WTC11 (cell line): Measurements from ENCODE around the gene TM2D1.

Experiments used
- CREB1 ChIP-seq: sonication (generic); formaldehyde crosslinking; IDR thresholded peaks from 2 replicates; pipeline ENCODE4 v1.8.0; 2023; ENCODE audit warnings: mild to moderate bottlenecking, missing genetic modification reagents
- ESRRA ChIP-seq: sonication (generic); formaldehyde crosslinking; IDR thresholded peaks from 2 replicates; pipeline ENCODE4 v1.8.1; 2022; ENCODE audit warnings: mild to moderate bottlenecking, missing genetic modification reagents, borderline replicate concordance
- GRHL2 ChIP-seq: fragments of 250-450 bp; sonication (Bioruptor Pico); IDR thresholded peaks from 2 replicates; pipeline ENCODE4 v1.8.0; 2022; ENCODE audit warnings: mild to moderate bottlenecking, moderate library complexity; ENCODE audit not compliant: insufficient replicate concordance, severe bottlenecking
- SP1 ChIP-seq: sonication (generic); formaldehyde crosslinking; conservative IDR thresholded peaks from 2 replicates; pipeline ENCODE4 v1.8.1; 2022; ENCODE audit warnings: missing genetic modification reagents
- TF ChIP-seq, protein P1 (sequence below): fragments of 200-600 bp; IDR thresholded peaks from 2 replicates; pipeline ENCODE4 v1.8.0; 2022; ENCODE audit warnings: antibody characterized with exemption
- TF ChIP-seq, protein P2 (sequence below): sonication (generic); formaldehyde crosslinking; IDR thresholded peaks from 2 replicates; pipeline ENCODE4 v1.8.1; 2022; ENCODE audit warnings: mild to moderate bottlenecking, moderate library complexity, missing genetic modification reagents
- TF ChIP-seq, protein P3 (sequence below): sonication (generic); formaldehyde crosslinking; IDR thresholded peaks from 2 replicates; pipeline ENCODE4 v1.8.0; 2022; ENCODE audit warnings: mild to moderate bottlenecking, missing genetic modification reagents
- TF ChIP-seq, protein P4 (sequence below): sonication (generic); formaldehyde crosslinking; IDR thresholded peaks from 2 replicates; pipeline ENCODE4 v1.8.0; 2022; ENCODE audit warnings: mild to moderate bottlenecking, missing genetic modification reagents

DNA sequence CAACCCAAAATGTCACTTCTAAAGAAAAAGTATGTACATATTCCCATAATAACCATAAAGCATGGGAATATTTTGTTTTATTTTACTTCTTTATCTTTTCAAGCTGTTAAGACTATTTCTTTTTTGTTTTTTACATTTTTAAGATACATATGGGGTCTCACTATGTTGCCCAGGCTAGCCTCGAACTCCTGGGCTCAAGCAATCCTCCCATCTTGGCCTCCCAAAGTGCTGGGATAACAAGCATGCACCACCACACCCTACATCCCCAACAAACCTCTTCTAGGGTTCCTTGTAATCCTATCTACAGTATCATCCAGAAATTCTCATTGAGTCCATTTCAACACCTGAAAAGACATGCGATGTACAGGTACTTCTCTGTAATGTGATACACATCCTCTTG is 87.5 kb downstream of the TM2D1 start:
- TF ChIP-seq SP1 (CRISPR knock-in tag), result no peak
- TF ChIP-seq, protein P1, sequence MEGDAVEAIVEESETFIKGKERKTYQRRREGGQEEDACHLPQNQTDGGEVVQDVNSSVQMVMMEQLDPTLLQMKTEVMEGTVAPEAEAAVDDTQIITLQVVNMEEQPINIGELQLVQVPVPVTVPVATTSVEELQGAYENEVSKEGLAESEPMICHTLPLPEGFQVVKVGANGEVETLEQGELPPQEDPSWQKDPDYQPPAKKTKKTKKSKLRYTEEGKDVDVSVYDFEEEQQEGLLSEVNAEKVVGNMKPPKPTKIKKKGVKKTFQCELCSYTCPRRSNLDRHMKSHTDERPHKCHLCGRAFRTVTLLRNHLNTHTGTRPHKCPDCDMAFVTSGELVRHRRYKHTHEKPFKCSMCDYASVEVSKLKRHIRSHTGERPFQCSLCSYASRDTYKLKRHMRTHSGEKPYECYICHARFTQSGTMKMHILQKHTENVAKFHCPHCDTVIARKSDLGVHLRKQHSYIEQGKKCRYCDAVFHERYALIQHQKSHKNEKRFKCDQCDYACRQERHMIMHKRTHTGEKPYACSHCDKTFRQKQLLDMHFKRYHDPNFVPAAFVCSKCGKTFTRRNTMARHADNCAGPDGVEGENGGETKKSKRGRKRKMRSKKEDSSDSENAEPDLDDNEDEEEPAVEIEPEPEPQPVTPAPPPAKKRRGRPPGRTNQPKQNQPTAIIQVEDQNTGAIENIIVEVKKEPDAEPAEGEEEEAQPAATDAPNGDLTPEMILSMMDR, result no peak
- TF ChIP-seq, protein P2, sequence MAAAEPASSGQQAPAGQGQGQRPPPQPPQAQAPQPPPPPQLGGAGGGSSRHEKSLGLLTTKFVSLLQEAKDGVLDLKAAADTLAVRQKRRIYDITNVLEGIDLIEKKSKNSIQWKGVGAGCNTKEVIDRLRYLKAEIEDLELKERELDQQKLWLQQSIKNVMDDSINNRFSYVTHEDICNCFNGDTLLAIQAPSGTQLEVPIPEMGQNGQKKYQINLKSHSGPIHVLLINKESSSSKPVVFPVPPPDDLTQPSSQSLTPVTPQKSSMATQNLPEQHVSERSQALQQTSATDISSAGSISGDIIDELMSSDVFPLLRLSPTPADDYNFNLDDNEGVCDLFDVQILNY (CRISPR knock-in tag), result no peak
- no peak for TF ChIP-seq ESRRA (CRISPR knock-in tag)
- TF ChIP-seq GRHL2, result no peak
- no peak for TF ChIP-seq CREB1 (CRISPR knock-in tag)
- TF ChIP-seq, protein P3, sequence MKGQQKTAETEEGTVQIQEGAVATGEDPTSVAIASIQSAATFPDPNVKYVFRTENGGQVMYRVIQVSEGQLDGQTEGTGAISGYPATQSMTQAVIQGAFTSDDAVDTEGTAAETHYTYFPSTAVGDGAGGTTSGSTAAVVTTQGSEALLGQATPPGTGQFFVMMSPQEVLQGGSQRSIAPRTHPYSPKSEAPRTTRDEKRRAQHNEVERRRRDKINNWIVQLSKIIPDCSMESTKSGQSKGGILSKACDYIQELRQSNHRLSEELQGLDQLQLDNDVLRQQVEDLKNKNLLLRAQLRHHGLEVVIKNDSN (CRISPR knock-in tag), result no peak
- TF ChIP-seq, protein P4, sequence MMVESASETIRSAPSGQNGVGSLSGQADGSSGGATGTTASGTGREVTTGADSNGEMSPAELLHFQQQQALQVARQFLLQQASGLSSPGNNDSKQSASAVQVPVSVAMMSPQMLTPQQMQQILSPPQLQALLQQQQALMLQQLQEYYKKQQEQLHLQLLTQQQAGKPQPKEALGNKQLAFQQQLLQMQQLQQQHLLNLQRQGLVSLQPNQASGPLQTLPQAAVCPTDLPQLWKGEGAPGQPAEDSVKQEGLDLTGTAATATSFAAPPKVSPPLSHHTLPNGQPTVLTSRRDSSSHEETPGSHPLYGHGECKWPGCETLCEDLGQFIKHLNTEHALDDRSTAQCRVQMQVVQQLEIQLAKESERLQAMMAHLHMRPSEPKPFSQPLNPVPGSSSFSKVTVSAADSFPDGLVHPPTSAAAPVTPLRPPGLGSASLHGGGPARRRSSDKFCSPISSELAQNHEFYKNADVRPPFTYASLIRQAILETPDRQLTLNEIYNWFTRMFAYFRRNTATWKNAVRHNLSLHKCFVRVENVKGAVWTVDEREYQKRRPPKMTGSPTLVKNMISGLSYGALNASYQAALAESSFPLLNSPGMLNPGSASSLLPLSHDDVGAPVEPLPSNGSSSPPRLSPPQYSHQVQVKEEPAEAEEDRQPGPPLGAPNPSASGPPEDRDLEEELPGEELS (CRISPR knock-in tag), result no peak
